Calu3 (cell line): ENCODE results near the gene MRTFA. TPM values are rescaled to one million over a fixed set of nuclear protein-coding genes. Genes with fewer than 3 reads are reported as not detected.

Experiments used
- Bru-seq: library from RNA; stranded (reverse); fragments of 400-500 nt; gene quantifications from one replicate; lab custom pipeline; 2021; lab: Mats Ljungman, UMichigan
- BruChase-seq, 2 experiments: library from RNA; stranded (reverse); fragments of 400-500 nt; gene quantifications; one replicate each; lab custom pipeline; 2021; lab: Mats Ljungman, UMichigan
- BruUV-seq: library from RNA; stranded (reverse); fragments of 400-500 nt; replicated peaks from 2 replicates; lab custom pipeline; 2021; lab: Mats Ljungman, UMichigan
- CTCF ChIA-PET: fragments of 300-600 bp; sonication (Branson Sonifier 250); formaldehyde crosslinking; loops from one replicate; lab custom pipeline; 2022; ENCODE audit warnings: antibody characterized with exemption; lab: Charles Lee
- DNase-seq: peaks from one replicate; pipeline ENCODE4 v3.0.0; 2022
- H3K27ac Mint-ChIP-seq: one replicate; pipeline ENCODE4 v1.8.0; 2022; ENCODE audit warnings: mixed read lengths; ENCODE audit not compliant: unreplicated experiment
- H3K27me3 Mint-ChIP-seq: one replicate; pipeline ENCODE4 v1.8.0; 2022; ENCODE audit warnings: mixed read lengths; ENCODE audit not compliant: unreplicated experiment
- H3K36me3 Mint-ChIP-seq: one replicate; pipeline ENCODE4 v1.8.0; 2022; ENCODE audit warnings: mild to moderate bottlenecking, moderate library complexity, mixed read lengths; ENCODE audit not compliant: insufficient read depth, unreplicated experiment
- H3K4me1 Mint-ChIP-seq: one replicate; pipeline ENCODE4 v1.8.0; 2022; ENCODE audit warnings: mild to moderate bottlenecking, low read depth, mixed read lengths; ENCODE audit not compliant: unreplicated experiment
- H3K4me3 Mint-ChIP-seq: one replicate; pipeline ENCODE4 v1.8.0; 2022; ENCODE audit warnings: mild to moderate bottlenecking, low read depth, moderate library complexity, mixed read lengths; ENCODE audit not compliant: unreplicated experiment
- H3K9me3 Mint-ChIP-seq: one replicate; pipeline ENCODE4 v1.8.0; 2022; ENCODE audit warnings: low read depth, mixed read lengths; ENCODE audit not compliant: unreplicated experiment
- intact Hi-C: fragments of 100-400 bp; cut with micrococcal nuclease; formaldehyde crosslinking; loops from one replicate; pipeline ENCODE4 v1.10.0; 2022; ENCODE audit not compliant: unreplicated experiment
- long read RNA-seq: library from polyadenylated mRNA; stranded (forward); transcript quantifications from one replicate; pipeline ENCODE4 v2.0.0, GENCODE V29; 2022
- total RNA-seq: library from RNA; stranded (reverse); gene quantifications from 2 replicates; pipeline ENCODE4 v1.2.3, GENCODE V29; 2022
- TF ChIP-seq, protein P1 (sequence below): fragments of 200-600 bp; IDR thresholded peaks from one replicate; pipeline ENCODE4 v1.8.0; 2022; ENCODE audit warnings: antibody characterized with exemption; ENCODE audit not compliant: unreplicated experiment

Gene MRTFA
- total RNA-seq (47.4 and 54.1 TPM in 2 replicates), Bru-seq, nascent RNA (percentile 83 among the genes with signal in this experiment), BruChase-seq, experiment 1, labeled RNA remaining after a 6-hour chase (percentile 82 among the genes with signal in this experiment), BruChase-seq, experiment 2, labeled RNA remaining after a 2-hour chase (percentile 86 among the genes with signal in this experiment)
- long read RNA-seq, partial matches to known transcripts: 6 of 17 reads
- long read RNA-seq, other reads (novel, unspliced or antisense): 10 of 17 reads

DNA sequence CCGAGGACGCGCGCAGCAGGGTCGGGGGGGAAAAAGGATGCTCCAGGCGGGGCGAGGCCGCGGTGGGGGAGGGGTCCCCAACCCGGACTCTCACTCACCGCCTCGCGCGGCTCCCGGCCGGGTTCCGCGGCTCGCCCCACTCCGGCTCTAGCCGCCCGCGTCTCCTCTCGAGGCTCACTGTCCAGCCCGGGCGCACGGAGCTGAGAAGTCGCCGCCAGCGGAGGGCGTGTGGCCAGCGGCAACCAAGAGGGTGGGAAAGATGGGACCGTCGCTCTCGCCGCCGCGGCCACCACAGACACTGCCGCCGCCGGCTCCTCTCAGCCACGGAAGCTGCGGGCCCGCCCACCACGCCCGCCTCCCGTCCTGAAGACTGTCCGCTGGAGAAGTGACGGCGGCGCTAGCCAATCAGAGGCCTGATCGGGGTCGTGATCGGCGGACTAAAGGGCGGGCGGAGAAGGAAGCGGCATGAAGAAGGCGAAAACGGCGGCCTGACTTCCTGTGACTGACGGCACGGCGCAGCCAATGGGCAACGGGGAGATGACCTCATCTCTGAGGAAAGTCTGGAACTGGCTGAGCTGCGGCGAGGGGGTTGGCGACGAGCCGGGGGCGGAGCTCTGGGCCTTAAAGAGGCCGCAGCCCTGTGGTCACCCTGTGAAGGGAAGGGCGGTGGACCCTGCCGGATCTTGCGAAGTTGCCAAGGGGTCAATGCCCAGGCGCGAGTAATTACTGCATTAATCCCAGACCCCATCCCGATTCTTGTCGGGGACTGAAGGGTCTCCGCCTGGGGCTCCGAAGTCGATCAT, at the start of gene MRTFA:
Gene MRTFA, minus strand, starts transcription at position 340 of the 803 bp plus-strand sequence.
- Mint-ChIP-seq H3K4me3 (peak within 1 kb of the TSS; percentile 90), H3K27me3 (no peaks in the 10 kb centered on the region), H3K36me3 (peaks cover 30% of the 10 kb centered on the region), H3K27ac (peak within 1 kb of the TSS; percentile 95), H3K4me1 (peaks cover 28% of the 10 kb centered on the region), H3K9me3 (no peaks in the 10 kb centered on the region)
- CTCF ChIA-PET: interaction anchor here (0.6 to 1.6 kb wide), 5 partner anchors 8 to 200 kb away, joined by 3 to 7 read pairs (median 6); no protein-coding TSS in a partner anchor
- TF ChIP-seq, protein P1, sequence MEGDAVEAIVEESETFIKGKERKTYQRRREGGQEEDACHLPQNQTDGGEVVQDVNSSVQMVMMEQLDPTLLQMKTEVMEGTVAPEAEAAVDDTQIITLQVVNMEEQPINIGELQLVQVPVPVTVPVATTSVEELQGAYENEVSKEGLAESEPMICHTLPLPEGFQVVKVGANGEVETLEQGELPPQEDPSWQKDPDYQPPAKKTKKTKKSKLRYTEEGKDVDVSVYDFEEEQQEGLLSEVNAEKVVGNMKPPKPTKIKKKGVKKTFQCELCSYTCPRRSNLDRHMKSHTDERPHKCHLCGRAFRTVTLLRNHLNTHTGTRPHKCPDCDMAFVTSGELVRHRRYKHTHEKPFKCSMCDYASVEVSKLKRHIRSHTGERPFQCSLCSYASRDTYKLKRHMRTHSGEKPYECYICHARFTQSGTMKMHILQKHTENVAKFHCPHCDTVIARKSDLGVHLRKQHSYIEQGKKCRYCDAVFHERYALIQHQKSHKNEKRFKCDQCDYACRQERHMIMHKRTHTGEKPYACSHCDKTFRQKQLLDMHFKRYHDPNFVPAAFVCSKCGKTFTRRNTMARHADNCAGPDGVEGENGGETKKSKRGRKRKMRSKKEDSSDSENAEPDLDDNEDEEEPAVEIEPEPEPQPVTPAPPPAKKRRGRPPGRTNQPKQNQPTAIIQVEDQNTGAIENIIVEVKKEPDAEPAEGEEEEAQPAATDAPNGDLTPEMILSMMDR: no peak
- DNase-seq: peak; percentile 100
- intact Hi-C loops: no loop called here
- no TSS peak for BruUV-seq

DNA sequence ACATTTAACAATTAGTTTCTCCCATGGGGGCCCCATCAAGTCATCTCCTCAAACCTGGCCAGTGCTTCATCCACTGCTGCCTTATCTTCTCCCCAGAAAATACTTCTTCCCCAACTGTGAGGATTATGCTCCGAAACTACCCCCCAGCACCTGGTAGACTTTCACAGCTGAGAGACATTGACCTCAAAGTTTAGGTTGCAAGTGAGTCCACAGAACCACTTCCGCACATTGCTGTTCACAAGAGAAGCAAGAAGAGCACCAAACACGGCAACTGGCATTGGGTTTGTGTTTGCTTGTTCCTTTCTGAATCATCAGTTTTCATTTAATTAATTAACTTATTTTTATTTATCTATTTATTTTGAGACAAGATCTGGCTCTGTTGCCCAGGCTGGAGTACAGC, 48.9 kb upstream of the MRTFA start:
- Mint-ChIP-seq H3K4me3 (no peak overlapping the region), H3K4me1 (peaks cover 8% of the 10 kb centered on the region)

DNA sequence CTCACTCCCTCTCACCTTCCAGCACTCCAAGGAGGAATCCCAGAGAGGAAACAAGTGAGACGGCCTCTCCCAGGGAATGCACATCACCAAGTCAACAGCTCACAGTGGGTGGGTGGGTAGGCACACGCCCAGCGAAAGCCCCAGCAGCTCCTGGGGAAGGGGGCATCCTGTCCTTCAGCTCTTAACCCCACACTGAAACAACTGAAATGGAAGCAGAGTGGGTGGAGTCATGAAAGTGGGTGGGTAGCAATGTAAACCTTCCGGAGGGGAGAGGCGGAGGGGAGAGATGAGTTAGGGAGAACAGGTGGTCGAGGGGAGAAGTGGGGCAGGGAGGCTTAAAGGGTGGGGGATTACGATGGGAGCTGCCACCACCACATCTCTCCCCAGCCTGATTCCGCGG, 48.2 kb upstream of the MRTFA start:
- BruUV-seq: no TSS peak
- DNase-seq: no peak
- Mint-ChIP-seq H3K27me3 (peaks cover 46% of the 10 kb centered on the region), H3K27ac (no peak overlapping the region), H3K4me1 (peaks cover 8% of the 10 kb centered on the region), H3K4me3 (no peak overlapping the region), H3K9me3 (no peaks in the 10 kb centered on the region), H3K36me3 (no peaks in the 10 kb centered on the region)
- intact Hi-C loops: no loop called here
- TF ChIP-seq, protein P1: no peak
- CTCF ChIA-PET: no interaction called here

More for the DNA sequence above, 48.9 kb upstream of the MRTFA start:
- no peak for DNase-seq
- BruUV-seq: no TSS peak
- Mint-ChIP-seq H3K36me3 (no peaks in the 10 kb centered on the region), H3K27ac (no peak overlapping the region), H3K9me3 (no peaks in the 10 kb centered on the region), H3K27me3 (peaks cover 45% of the 10 kb centered on the region)
- intact Hi-C loops: no loop called here
- CTCF ChIA-PET: interaction anchor here (0.5 to 0.6 kb wide), 2 partner anchors 31 to 114 kb away, joined by 3 read pairs; no protein-coding TSS in a partner anchor
- TF ChIP-seq, protein P1: no peak

DNA sequence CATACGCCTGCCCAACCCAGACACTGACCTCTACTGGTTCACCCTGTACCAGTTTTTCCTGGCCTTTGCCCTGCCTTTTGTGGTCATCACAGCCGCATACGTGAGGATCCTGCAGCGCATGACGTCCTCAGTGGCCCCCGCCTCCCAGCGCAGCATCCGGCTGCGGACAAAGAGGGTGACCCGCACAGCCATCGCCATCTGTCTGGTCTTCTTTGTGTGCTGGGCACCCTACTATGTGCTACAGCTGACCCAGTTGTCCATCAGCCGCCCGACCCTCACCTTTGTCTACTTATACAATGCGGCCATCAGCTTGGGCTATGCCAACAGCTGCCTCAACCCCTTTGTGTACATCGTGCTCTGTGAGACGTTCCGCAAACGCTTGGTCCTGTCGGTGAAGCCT, 44.9 kb upstream of the MRTFA start:
- Mint-ChIP-seq H3K4me1 (peaks cover 8% of the 10 kb centered on the region), H3K4me3 (no peak overlapping the region), H3K36me3 (no peaks in the 10 kb centered on the region), H3K27me3 (peaks cover 64% of the 10 kb centered on the region), H3K27ac (no peak overlapping the region), H3K9me3 (no peaks in the 10 kb centered on the region)
- intact Hi-C loops: no loop called here
- CTCF ChIA-PET: interaction anchor here (1.2 kb wide), 1 partner anchor 11 kb away, joined by 4 read pairs; no protein-coding TSS in a partner anchor
- BruUV-seq: no TSS peak
- no peak for DNase-seq
- TF ChIP-seq, protein P1: no peak
